ENCODE results near the gene TWSG1.

Gene TWSG1

GRCh38 chr18:9322744-9323143, 11.8 kb upstream of the TWSG1 start:
- no peak overlapping the region for H3K4me3 ChIP-seq (ENCODE audit: low read depth, low read length)
- DNase-seq (ENCODE audit: low read depth), result no peak
- TF ChIP-seq CTCF (conservative IDR thresholded peaks at IDR 0.05; ENCODE audit: low read depth, low read length), result no peak

- no peak for TF ChIP-seq CTCF (conservative IDR thresholded peaks at IDR 0.05; ENCODE audit: low read depth, low read length)
- no peak overlapping the region for H3K4me3 ChIP-seq (ENCODE audit: low read depth, low read length)
- DNase-seq (ENCODE audit: low read depth), result peak; percentile 75
Observed at GRCh38 chr18:9323750-9324445, 10.7 kb upstream of the TWSG1 start.

GRCh38 chr18:9325716-9326115, 8.9 kb upstream of the TWSG1 start:
- no peak overlapping the region for H3K4me3 ChIP-seq (ENCODE audit: low read depth, low read length)

GRCh38 chr18:9328776-9329175, 5.8 kb upstream of the TWSG1 start:
- no peak for TF ChIP-seq CTCF (conservative IDR thresholded peaks at IDR 0.05; ENCODE audit: low read depth, low read length)
- no peak overlapping the region for H3K4me3 ChIP-seq (ENCODE audit: low read depth, low read length)
- DNase-seq (ENCODE audit: low read depth), result no peak

More at GRCh38 chr18:9325716-9326115, 8.9 kb upstream of the TWSG1 start:
- no peak for TF ChIP-seq CTCF (conservative IDR thresholded peaks at IDR 0.05; ENCODE audit: low read depth, low read length)
- DNase-seq (ENCODE audit: low read depth), result no peak

- no peak for TF ChIP-seq CTCF (conservative IDR thresholded peaks at IDR 0.05; ENCODE audit: low read depth, low read length)
- DNase-seq (ENCODE audit: low read depth), result no peak
- H3K4me3 ChIP-seq (ENCODE audit: low read depth, low read length), result no peak overlapping the region
Observed at GRCh38 chr18:9329471-9329870, 5.1 kb upstream of the TWSG1 start.

GRCh38 chr18:9330419-9330818, 4.2 kb upstream of the TWSG1 start:
- no peak for DNase-seq (ENCODE audit: low read depth)
- H3K4me3 ChIP-seq (ENCODE audit: low read depth, low read length), result no peak overlapping the region
- TF ChIP-seq CTCF (conservative IDR thresholded peaks at IDR 0.05; ENCODE audit: low read depth, low read length), result no peak
